VCaP (cell line): ENCODE measurements around the gene KLF1.
A peak's percentile ranks its signal among the peaks of the same experiment; 100 is the strongest.

Experiments used
- H3K27ac ChIP-seq: fragments of 450-650 bp; 2 replicates; pipeline ENCODE4 v1.5.1; 2017
- CTCF ChIP-seq: fragments of 450-650 bp; conservative IDR thresholded peaks from 2 replicates; pipeline ENCODE4 v1.5.1; 2017; ENCODE audit warnings: mild to moderate bottlenecking, moderate library complexity

KLF1 gene

GRCh38 chr19:12888006-12888603 is 1.1 kb upstream of the KLF1 start:
- no peak overlapping the region for H3K27ac ChIP-seq
- no peak for TF ChIP-seq CTCF

GRCh38 chr19:12886651-12886968 is 391 bp downstream of the KLF1 start:
- TF ChIP-seq CTCF, result no peak
- H3K27ac ChIP-seq, result no peak overlapping the region

GRCh38 chr19:12885749-12886650 is 1.0 kb downstream of the KLF1 start:
- TF ChIP-seq CTCF, result peak; percentile 29; the same call in 1 of the 2 replicates
- H3K27ac ChIP-seq, result peak overlapping the region; percentile 32; the same call in 1 of the 2 replicates

- H3K27ac ChIP-seq, result peak overlapping the region; percentile 32; the same call in 1 of the 2 replicates
- peak; percentile 67 for TF ChIP-seq CTCF
Observed at GRCh38 chr19:12884926-12885748, 1.9 kb downstream of the KLF1 start.

- H3K27ac ChIP-seq, result peak overlapping the region; percentile 32; the same call in 1 of the 2 replicates
- TF ChIP-seq CTCF, result no peak
Observed at GRCh38 chr19:12884627-12884925, 2.4 kb downstream of the KLF1 start.

- no peak overlapping the region for H3K27ac ChIP-seq
- TF ChIP-seq CTCF, result no peak
Observed at GRCh38 chr19:12884202-12884601, 2.8 kb downstream of the KLF1 start.

GRCh38 chr19:12882589-12882988 is 4.4 kb downstream of the KLF1 start:
- H3K27ac ChIP-seq, result no peak overlapping the region

More at GRCh38 chr19:12882589-12882988, 4.4 kb downstream of the KLF1 start:
- no peak for TF ChIP-seq CTCF
